ENCODE measurements around the gene SERTAD1. TPM values are rescaled to one million over a fixed set of nuclear protein-coding genes. Genes with fewer than 3 reads are reported as not detected.

Gene SERTAD1
- total and polyA plus RNA-seq, 2 of the 8 experiments (the other 6 are each of a cell fraction or from before 2014, with no cell fraction given) = 5.4 to 6.6 TPM

DNA sequence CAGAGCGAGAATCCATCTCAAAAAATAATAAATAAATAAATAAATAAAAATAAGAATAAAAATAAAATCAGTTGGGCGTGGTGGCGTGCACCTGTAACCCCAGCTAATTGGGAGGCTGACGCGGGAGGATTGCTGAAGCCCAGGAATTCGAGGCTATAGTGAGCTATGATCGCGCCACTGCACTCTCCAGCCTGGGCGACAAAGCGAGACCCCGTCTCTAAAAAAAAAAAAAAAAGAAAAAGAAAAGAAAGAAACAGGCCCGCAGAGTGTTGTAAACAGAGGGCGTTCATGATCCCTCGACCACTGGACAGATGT is 5.4 kb downstream of the SERTAD1 start (continued):
- TF ChIP-seq SRF (IDR thresholded peaks at IDR 0.05; ENCODE audit: low read depth, low read length) (no peak), CREB1 (IDR thresholded peaks at IDR 0.05) (no peak), KDM4A (IDR thresholded peaks at IDR 0.05; ENCODE audit: low read depth, low read length, severe bottlenecking) (no peak)
